22Rv1 (cell line): Measurements from ENCODE around the gene EPB41L4B.
"Not testable (repeated sequence)": the region's sequence is repeated elsewhere in the genome, so short reads cannot be mapped to it uniquely, and the experiment has no call there.

Experiments used
- H3K27ac ChIP-seq: fragments of 450-650 bp; 2 replicates; pipeline ENCODE4 v1.5.1; 2017
- CTCF ChIP-seq: fragments of 450-650 bp; IDR thresholded peaks from 2 replicates; pipeline ENCODE4 v1.5.1; 2017; ENCODE audit warnings: mild to moderate bottlenecking
- ZFX ChIP-seq: fragments of 450-650 bp; IDR thresholded peaks from 2 replicates; pipeline ENCODE4 v1.6.1; 2017; ENCODE audit warnings: antibody characterized with exemption, borderline replicate concordance

Gene EPB41L4B

GRCh38 chr9:109297899-109298298 lies 23.0 kb downstream of the EPB41L4B start:
- no peak overlapping the region for H3K27ac ChIP-seq

GRCh38 chr9:109295221-109296130 lies 25.4 kb downstream of the EPB41L4B start:
- no peak for TF ChIP-seq CTCF
- no peak for TF ChIP-seq ZFX

More at GRCh38 chr9:109297899-109298298, 23.0 kb downstream of the EPB41L4B start:
- no peak for TF ChIP-seq CTCF
- TF ChIP-seq ZFX, result no peak

GRCh38 chr9:109290385-109290784 lies 30.5 kb downstream of the EPB41L4B start:
- no peak overlapping the region for H3K27ac ChIP-seq
- TF ChIP-seq CTCF (no peak), ZFX (no peak)

More at GRCh38 chr9:109295221-109296130, 25.4 kb downstream of the EPB41L4B start:
- H3K27ac ChIP-seq, result no peak overlapping the region

GRCh38 chr9:109289931-109290330 lies 30.9 kb downstream of the EPB41L4B start:
- TF ChIP-seq CTCF (no peak), ZFX (no peak)
- no peak overlapping the region for H3K27ac ChIP-seq

- TF ChIP-seq CTCF (no peak), ZFX (no peak)
- no peak overlapping the region for H3K27ac ChIP-seq
Observed at GRCh38 chr9:109289186-109289585, 31.7 kb downstream of the EPB41L4B start.

- TF ChIP-seq ZFX (no peak), CTCF (no peak)
- 0 out of 2 replicates have a peak overlapping the region, but pooled peaks have one; percentile 26 for H3K27ac ChIP-seq
Observed at GRCh38 chr9:109286981-109287380, 33.9 kb downstream of the EPB41L4B start.

GRCh38 chr9:109286571-109286977 lies 34.3 kb downstream of the EPB41L4B start:
- H3K27ac ChIP-seq, result 0 out of 2 replicates have a peak overlapping the region, but pooled peaks have one; percentile 26
- TF ChIP-seq ZFX, result no peak
- TF ChIP-seq CTCF, result no peak

GRCh38 chr9:109283672-109284071 lies 37.2 kb downstream of the EPB41L4B start:
- H3K27ac ChIP-seq, result not testable (repeated sequence)
